ENCODE measurements around the gene BHLHE40. TPM values are rescaled to one million over a fixed set of nuclear protein-coding genes. Genes with fewer than 3 reads are reported as not detected.

BHLHE40 gene
- total and polyA plus RNA-seq, 2 of the 8 experiments (the other 6 are each of a cell fraction or from before 2014, with no cell fraction given) = 1.5 to 2.2 TPM

DNA sequence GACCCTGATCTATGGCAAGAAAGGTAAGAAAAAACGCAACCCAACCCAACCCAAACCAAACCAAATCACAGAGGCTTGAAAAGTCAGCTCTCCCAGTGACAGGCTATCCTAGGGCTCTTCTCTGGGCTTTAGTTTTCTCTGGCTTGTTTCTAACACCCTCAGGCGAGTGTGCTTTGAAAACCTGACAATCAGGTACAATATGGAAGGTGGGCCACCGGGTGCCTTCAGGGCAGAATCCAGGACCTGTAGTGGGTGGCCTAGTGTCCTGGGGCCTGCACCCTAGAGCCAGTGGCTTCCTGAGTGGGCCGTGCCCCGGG, 46.8 kb downstream of the BHLHE40 start:
- no peak overlapping the region; the same call in 1 of the 2 replicates for H3K18ac ChIP-seq (ENCODE audit: extremely low read depth, low read length)
- H3K27me3 ChIP-seq (replicated peaks in 1 of 4; ENCODE audit: control insufficient read depth in 3 of 4, extremely low read depth in 1 of 4, insufficient read depth in 3 of 4, low read length in 3 of 4) = no peaks in the 10 kb centered on the region
- H3K14ac ChIP-seq (ENCODE audit: insufficient read length) = no peak overlapping the region
- H3K56ac ChIP-seq (replicated peaks; ENCODE audit: insufficient read length, low read depth, low read length) = no peak overlapping the region
- POLR2A ChIA-PET (ENCODE audit: partially characterized antibody) = interaction anchor here (0.6 to 1.7 kb wide), 10 partner anchors 12 to 461 kb away, joined by 3 to 5 read pairs (median 3); no protein-coding TSS in a partner anchor
- peaks cover 0 to 5% (median 1%) of the 10 kb centered on the region in 4 experiments; a peak in 2 of 7 replicates for H3K4me1 ChIP-seq (replicated peaks in 1 of 4; ENCODE audit: control insufficient read depth in 3 of 4, insufficient read depth in 4 of 4, low read length in 3 of 4)
- no peak overlapping the region for H4K8ac ChIP-seq (ENCODE audit: extremely low read depth, insufficient read depth, low read length)
- H3K23ac ChIP-seq (ENCODE audit: insufficient read length) = no peak overlapping the region
- 56% methylated on average over 5 of the region's 5 CpGs; no CpG with 5 or more reads in 1 of the 2 experiments for WGBS, 2 experiments (ENCODE audit: extremely low coverage in 1 of 2, insufficient coverage in 1 of 2, insufficient read length in 1 of 2, insufficient replicate concordance in 2 of 2, low coverage in 1 of 2, low lambda C conversion rate in 2 of 2, missing lambda C conversion rate in 1 of 2)
- no peaks in the 10 kb centered on the region; a peak in 1 of 4 replicates for H3K9me3 ChIP-seq (ENCODE audit: insufficient read depth in 2 of 2, low read depth in 1 of 2, low read length in 1 of 2)
- CTCF ChIA-PET (ENCODE audit: partially characterized antibody) = interaction anchor here (0.6 to 6.7 kb wide), 14 partner anchors 9 to 603 kb away, joined by 3 to 59 read pairs (median 7); partner anchors contain the start of gene BHLHE40
- no peaks in the 10 kb centered on the region for H3K79me2 ChIP-seq (ENCODE audit: control insufficient read depth in 1 of 2, insufficient read depth in 2 of 2, low read length in 2 of 2)
- H3K27ac ChIP-seq (ENCODE audit: low read depth, low read length) = no peak overlapping the region
- H4K5ac ChIP-seq (ENCODE audit: insufficient read length, low read depth, low read length) = no peak overlapping the region
- no peak overlapping the region for H3K9ac ChIP-seq (replicated peaks in 1 of 4; ENCODE audit: extremely low read depth in 1 of 4, low read depth in 3 of 4, low read length in 3 of 4)
- H3K36me3 ChIP-seq (ENCODE audit: control insufficient read depth in 2 of 4, insufficient read depth in 4 of 4, low read length in 3 of 4) = no peaks in the 10 kb centered on the region
- H2AFZ ChIP-seq (ENCODE audit: low read length) = 0 out of 2 replicates have a peak overlapping the region, but pooled peaks have one; percentile 65
- FAIRE-seq (no peak), DNase-seq (ENCODE audit: low read depth in 1 of 2, low spot score in 2 of 2) (peak in 1 of 2 experiments; percentile 56)
- no peak overlapping the region for H2BK12ac ChIP-seq (ENCODE audit: low read depth, low read length)
- H3K79me1 ChIP-seq (ENCODE audit: low read depth, low read length) = no peaks in the 10 kb centered on the region
- H3K4me2 ChIP-seq (ENCODE audit: insufficient read depth in 1 of 2, low read depth in 2 of 2, low read length in 2 of 2) = peak overlapping the region; percentile 60 to 99; a peak in 3 of 4 replicates
- H4K91ac ChIP-seq (replicated peaks; ENCODE audit: insufficient read length, low read length) = peak overlapping the region; percentile 15
- no peak overlapping the region for H2BK20ac ChIP-seq (ENCODE audit: low read length)
- H2AK5ac ChIP-seq (ENCODE audit: low read depth, low read length) = no peak overlapping the region
- peak overlapping the region in 3 of 4 experiments; percentile 21 to 89 (median 36); a peak in 7 of 8 replicates for H3K4me3 ChIP-seq (ENCODE audit: extremely low read depth in 1 of 4, insufficient read depth in 2 of 4, low read depth in 3 of 4, low read length in 4 of 4)
- peaks cover 2% of the 10 kb centered on the region; the same call in 1 of the 2 replicates for H3K23me2 ChIP-seq (ENCODE audit: low read depth, low read length)
- H3K4ac ChIP-seq (replicated peaks; ENCODE audit: insufficient read length, low read depth, low read length) = no peak overlapping the region
- H4K20me1 ChIP-seq (replicated peaks in 1 of 2; ENCODE audit: control insufficient read depth in 1 of 2, insufficient read depth in 2 of 2, low read length in 2 of 2) = no peaks in the 10 kb centered on the region
- H2BK5ac ChIP-seq (ENCODE audit: low read depth, low read length) = peak overlapping the region; percentile 30; the same call in 1 of the 2 replicates
- 0 out of 2 replicates have a peak overlapping the region, but pooled peaks have one; percentile 29 for H2BK15ac ChIP-seq (ENCODE audit: low read length)
- no peak overlapping the region for H2BK120ac ChIP-seq (replicated peaks; ENCODE audit: low read depth, low read length)
- TF ChIP-seq, protein P1, sequence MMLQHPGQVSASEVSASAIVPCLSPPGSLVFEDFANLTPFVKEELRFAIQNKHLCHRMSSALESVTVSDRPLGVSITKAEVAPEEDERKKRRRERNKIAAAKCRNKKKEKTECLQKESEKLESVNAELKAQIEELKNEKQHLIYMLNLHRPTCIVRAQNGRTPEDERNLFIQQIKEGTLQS (IDR thresholded peaks at IDR 0.05; ENCODE audit: insufficient read depth, low read depth, low read length) = no peak
- TF ChIP-seq SIRT6 (IDR thresholded peaks at IDR 0.05; ENCODE audit: low read length) (no peak), GABPA (IDR thresholded peaks at IDR 0.05; ENCODE audit: borderline replicate concordance, insufficient read depth, low read length) (no peak), TAF7 (optimal IDR thresholded peaks at IDR 0.05; ENCODE audit: borderline replicate concordance, low read depth, low read length) (no peak), BACH1 (IDR thresholded peaks at IDR 0.05; ENCODE audit: low read length) (no peak), SRF (IDR thresholded peaks at IDR 0.05; ENCODE audit: low read depth, low read length) (no peak), TEAD4 (IDR thresholded peaks at IDR 0.05; ENCODE audit: low read depth, low read length) (no peak), HDAC2 (IDR thresholded peaks at IDR 0.05; ENCODE audit: borderline replicate concordance in 1 of 2, low read depth in 2 of 2, low read length in 2 of 2) (no peak), POLR2A (IDR thresholded peaks at IDR 0.05; ENCODE audit: control extremely low read depth in 1 of 2, low read depth in 2 of 2, low read length in 2 of 2) (no peak), POLR2AphosphoS5 (IDR thresholded peaks at IDR 0.05; ENCODE audit: low read depth, low read length) (no peak), BRCA1 (IDR thresholded peaks at IDR 0.05; ENCODE audit: low read depth, low read length) (no peak), KDM5A (IDR thresholded peaks at IDR 0.05; ENCODE audit: low read length) (no peak)
- TF ChIP-seq, protein P2, sequence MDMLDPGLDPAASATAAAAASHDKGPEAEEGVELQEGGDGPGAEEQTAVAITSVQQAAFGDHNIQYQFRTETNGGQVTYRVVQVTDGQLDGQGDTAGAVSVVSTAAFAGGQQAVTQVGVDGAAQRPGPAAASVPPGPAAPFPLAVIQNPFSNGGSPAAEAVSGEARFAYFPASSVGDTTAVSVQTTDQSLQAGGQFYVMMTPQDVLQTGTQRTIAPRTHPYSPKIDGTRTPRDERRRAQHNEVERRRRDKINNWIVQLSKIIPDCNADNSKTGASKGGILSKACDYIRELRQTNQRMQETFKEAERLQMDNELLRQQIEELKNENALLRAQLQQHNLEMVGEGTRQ (IDR thresholded peaks at IDR 0.05; ENCODE audit: low read length) = no peak
